GM12872 (cell line): ENCODE data around the gene MSLN.

Experiments used
- TF ChIP-seq, protein P1 (sequence below): IDR thresholded peaks from 3 replicates; pipeline ENCODE4 v1.5.1; 2011; ENCODE audit warnings: low read depth, mild to moderate bottlenecking, low read length, moderate library complexity; ENCODE audit not compliant: insufficient read depth

MSLN gene

DNA sequence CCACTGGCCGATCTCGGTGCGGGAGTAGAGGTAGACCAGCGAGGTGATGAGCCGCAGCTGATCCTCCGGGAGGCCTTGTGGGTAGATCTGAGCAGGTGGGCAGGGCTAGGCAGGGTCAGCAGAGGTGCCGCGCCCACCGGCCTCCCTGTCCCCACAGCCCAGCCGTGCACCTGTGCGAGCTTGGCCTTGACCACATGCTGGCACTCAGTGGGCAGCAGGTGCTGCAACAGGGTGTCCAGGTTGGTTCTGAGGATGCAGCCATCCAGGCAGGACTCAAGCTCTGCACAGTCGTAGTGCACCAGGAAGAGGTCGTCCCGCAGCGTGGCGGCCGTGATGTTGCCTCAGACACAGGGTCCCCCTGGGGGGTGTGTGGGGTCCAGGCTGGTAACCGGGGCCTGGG lies 12.4 kb downstream of the MSLN start:
- TF ChIP-seq, protein P1, sequence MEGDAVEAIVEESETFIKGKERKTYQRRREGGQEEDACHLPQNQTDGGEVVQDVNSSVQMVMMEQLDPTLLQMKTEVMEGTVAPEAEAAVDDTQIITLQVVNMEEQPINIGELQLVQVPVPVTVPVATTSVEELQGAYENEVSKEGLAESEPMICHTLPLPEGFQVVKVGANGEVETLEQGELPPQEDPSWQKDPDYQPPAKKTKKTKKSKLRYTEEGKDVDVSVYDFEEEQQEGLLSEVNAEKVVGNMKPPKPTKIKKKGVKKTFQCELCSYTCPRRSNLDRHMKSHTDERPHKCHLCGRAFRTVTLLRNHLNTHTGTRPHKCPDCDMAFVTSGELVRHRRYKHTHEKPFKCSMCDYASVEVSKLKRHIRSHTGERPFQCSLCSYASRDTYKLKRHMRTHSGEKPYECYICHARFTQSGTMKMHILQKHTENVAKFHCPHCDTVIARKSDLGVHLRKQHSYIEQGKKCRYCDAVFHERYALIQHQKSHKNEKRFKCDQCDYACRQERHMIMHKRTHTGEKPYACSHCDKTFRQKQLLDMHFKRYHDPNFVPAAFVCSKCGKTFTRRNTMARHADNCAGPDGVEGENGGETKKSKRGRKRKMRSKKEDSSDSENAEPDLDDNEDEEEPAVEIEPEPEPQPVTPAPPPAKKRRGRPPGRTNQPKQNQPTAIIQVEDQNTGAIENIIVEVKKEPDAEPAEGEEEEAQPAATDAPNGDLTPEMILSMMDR, result no peak

DNA sequence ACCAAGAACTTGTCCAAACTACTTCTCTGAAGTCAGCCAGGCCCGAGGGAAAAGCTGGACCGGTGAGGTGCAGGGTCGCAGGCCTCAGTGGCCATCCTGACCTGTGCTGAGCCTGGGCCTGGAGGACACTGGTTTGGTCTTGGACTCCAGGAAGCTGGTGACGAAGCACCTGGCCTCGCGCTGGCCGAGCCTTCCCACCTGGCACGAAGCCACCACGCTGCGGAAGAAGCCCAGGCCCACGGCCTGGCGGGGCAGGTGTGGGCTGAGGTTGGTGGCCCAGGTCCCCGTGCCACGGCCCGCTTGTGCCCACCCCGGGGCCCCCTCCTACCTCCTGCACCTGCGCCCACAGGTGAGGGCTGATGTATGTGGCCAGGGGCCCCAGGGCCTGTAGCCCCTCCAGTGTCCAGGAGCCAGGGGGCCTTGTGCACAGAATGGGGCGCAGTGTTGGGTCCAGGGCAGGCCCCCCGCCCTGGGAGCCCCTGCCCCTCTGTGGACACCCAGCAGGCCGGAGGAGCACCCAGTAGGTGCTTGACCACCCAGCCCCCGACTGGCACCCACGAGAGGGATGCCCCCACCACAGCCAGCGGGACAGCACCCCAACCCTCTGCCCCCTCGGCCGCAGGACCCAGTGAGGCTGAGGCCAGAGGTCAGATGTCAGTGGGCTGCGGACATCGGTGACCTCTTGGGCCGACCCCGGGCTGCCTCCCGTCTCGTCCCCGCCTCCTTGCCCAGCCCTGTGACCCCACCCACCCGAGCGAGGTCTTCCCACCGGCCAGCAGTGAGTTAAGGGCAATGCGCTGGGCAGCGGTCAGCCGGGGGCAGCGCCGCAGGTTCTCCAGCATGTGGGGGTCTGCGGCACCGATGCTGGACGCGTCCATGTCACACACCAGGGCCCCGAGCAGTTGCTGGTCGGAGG lies 13.8 kb downstream of the MSLN start:
- TF ChIP-seq, protein P1, result no peak

DNA sequence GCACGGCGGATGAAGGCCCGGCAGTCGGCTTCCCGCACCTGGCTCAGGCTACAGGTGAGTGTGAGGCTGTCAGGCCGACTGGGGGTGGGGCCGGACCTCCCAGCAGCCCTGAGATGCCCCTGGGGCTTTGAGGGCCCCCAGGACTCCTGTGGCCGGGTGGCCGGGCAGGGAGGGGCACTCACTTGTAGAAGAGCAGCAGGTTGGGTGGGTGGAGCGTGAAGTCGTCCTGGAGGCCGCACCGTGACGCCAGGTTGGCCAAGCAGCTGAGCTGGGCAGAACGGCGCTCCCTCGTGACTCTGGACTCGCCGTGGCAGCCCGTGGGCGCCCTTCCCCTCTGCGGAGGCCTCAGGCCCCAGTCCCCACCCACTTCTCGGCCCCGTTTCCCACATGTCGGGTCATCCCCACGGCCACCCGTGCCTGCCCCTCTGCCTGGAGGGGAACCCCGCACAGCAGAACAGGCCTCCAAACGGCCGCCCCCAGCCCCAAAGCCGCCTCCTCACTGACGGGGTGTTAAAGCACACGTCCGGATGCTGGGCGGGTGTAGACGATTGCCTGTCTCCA lies 14.8 kb downstream of the MSLN start:
- TF ChIP-seq, protein P1, result no peak

DNA sequence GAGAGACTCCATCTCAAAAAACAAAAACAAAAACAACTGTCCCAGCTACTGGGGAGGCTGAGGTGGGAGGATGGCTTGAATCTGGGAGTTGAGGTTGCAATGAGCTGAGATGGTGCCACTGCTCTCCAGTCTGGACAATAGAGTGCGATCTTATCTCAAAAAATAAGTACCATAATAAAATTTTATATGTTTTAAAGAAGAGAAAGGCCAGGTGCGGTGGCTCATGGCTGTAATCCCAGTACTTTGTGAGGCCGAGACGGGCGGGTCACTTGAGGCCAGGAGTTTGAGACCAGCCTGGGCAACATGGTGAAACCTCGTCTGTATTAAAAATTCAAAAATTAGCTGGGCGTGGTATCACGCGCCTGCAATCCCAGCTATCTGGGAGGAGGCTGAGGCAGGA lies 16.3 kb downstream of the MSLN start:
- TF ChIP-seq, protein P1, result no peak

DNA sequence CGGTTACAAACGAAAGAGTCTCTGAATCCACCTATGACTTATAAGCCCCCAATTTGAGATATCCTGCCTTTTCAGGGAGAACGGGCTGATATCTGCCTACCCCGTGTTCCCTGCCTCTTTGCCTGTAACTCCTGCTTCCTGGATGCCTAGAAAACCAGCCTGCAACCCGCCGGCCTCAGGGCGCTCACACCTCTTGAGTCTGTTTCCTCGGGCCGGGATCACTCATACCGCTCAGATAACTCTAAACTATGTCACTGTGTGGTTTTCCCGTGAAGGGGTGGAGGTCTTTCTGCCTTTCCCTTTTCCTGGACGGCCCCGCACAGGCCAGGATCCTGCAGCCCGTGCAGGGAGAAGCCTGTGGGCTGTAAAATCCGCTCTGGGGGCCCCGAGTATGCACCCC lies 17.3 kb downstream of the MSLN start:
- TF ChIP-seq, protein P1, result no peak

DNA sequence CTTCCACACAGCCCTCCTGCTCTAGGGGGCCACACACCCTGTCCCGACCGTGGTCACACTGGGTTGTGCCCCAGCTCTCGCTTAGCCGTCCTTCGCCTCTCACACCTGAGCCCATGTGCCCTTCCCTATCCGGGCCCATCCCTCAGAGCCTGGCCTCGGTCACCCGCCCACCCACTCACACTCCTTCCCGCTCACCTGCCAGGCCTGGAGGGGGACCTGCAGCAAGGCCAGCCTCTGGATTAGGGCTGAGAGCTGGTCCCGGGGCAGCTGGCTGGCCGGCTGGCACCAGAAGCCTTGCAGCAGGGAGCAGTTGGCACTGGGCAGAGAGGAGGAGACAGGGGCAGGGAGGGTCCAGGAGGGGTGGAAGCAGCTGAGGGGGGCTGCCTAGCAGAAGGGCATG lies 17.9 kb downstream of the MSLN start:
- TF ChIP-seq, protein P1, result no peak

DNA sequence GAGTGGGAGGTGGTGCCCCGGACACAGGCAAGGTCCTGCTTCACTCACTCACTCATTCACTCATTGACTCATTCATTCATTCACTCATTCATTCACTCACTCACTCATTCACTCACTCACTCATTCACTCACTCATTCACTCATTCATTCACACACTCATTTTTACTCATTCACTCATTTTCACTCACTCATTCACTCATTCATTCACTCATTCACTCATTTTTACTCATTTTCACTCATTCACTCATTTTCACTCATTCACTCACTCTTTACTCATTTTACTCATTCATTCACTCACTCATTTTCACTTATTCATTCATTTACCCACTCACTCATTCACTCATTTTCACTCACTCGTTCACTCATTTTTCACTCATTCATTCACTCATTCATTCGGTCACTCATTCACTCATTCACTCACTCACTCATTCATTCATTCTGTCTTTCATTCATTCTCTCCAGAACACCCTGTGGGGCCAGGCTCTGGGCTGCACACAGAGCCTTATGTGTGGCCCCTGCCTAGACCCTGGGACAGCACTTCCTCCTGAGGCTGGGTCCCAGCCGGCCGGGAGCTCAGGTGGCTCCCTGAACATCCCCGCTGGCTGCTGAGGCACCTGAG lies 18.5 kb downstream of the MSLN start:
- TF ChIP-seq, protein P1, result no peak
